ENCODE results near the gene POU3F3. TPM values are rescaled to one million over a fixed set of nuclear protein-coding genes. Genes with fewer than 3 reads are reported as not detected.
A peak's percentile ranks its signal among the peaks of the same experiment; 100 is the strongest.

POU3F3 gene
- total and polyA plus RNA-seq, 10 donors: not detected

GRCh38 chr2:104863468-104864279, 9.8 kb downstream of the POU3F3 start:
- intact Hi-C loops (cut with DNase I; ENCODE audit: low total_unique reads): no loop called here
- H3K4me1 ChIP-seq: peaks cover 0 to 39% (median 17%) of the 10 kb centered on the region in 6 donors
- no peak overlapping the region for H3K27ac ChIP-seq
- DNase-seq: no peak
- 5 to 8% (median 7%) methylated on average over 47 to 60 of the region's 60 CpGs for WGBS, 5 donors
- H3K9me3 ChIP-seq: no peaks in the 10 kb centered on the region
- H3K4me3 ChIP-seq: peak overlapping the region in 1 of 8 donors; percentile 8
- no peaks in the 10 kb centered on the region for H3K36me3 ChIP-seq
- no peak for TF ChIP-seq POLR2AphosphoS5 (IDR thresholded peaks at IDR 0.05)
- peaks cover 25 to 100% (median 99%) of the 10 kb centered on the region in 7 donors for H3K27me3 ChIP-seq (replicated peaks in 1 of 7)

DNA sequence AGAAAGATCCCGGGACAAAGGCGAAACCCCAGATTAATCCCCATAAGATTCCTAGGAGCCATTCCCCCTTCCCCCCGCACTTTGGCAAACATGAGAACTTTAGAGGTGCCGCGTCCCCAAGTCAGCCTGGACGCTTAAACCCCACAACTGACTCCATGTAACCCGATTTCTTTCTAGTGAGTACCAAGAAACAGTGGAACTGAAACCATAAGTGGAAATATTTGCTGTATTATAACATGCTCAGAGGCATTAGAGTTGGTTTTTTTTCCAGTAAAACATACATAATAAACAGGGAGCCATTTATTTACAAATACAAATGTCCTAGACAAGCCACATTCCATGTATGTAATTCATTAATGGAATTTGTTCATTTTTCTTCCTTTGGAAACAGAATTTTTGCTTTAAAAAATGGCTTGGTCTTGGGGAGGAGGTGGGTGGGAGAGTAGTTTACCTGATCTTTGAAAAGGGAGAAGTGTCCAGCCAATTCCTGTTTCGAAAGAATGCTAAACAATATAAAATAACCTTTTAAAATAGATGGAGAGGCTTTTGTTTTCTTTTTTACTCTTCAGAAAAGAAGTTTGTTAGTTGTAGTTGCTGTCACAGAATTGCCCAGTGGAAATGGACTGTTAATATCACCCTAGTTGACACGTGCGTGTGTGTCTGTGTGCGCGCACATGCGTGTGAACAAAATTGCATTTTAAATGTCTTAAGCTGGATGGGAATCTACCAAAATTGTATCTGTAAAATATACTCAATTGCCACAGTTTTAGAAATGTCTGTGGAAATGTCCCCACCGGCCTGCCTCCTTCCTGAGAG, 10.6 kb downstream of the POU3F3 start:
- Histone ChIP-seq H3K9me3 (no peaks in the 10 kb centered on the region), H3K36me3 (no peaks in the 10 kb centered on the region), H3K4me3 (peak overlapping the region in 1 of 8 donors; percentile 8), H3K27me3 (replicated peaks in 1 of 7) (peaks cover 25 to 100% (median 97%) of the 10 kb centered on the region in 7 donors), H3K27ac (no peak overlapping the region), H3K4me1 (peaks cover 0 to 39% (median 17%) of the 10 kb centered on the region in 6 donors)
- WGBS, 5 donors: 13 to 18% (median 15%) methylated on average over 14 of the region's 14 CpGs
- no peak for DNase-seq
- intact Hi-C loops (cut with DNase I; ENCODE audit: low total_unique reads): no loop called here
- TF ChIP-seq POLR2AphosphoS5 (IDR thresholded peaks at IDR 0.05): no peak
- TF ChIP-seq POLR2A (IDR thresholded peaks at IDR 0.05): no peak

- intact Hi-C loops (cut with DNase I; ENCODE audit: low total_unique reads): no loop called here
- Histone ChIP-seq H3K4me3 (no peak overlapping the region), H3K9me3 (no peaks in the 10 kb centered on the region), H3K4me1 (peaks cover 0 to 39% (median 17%) of the 10 kb centered on the region in 6 donors), H3K27ac (no peak overlapping the region), H3K27me3 (replicated peaks in 1 of 7) (peaks cover 25 to 100% (median 97%) of the 10 kb centered on the region in 7 donors), H3K36me3 (no peaks in the 10 kb centered on the region)
- 5 to 11% (median 8%) methylated on average over 2 of the region's 2 CpGs for WGBS, 5 donors
- TF ChIP-seq, protein P1, sequence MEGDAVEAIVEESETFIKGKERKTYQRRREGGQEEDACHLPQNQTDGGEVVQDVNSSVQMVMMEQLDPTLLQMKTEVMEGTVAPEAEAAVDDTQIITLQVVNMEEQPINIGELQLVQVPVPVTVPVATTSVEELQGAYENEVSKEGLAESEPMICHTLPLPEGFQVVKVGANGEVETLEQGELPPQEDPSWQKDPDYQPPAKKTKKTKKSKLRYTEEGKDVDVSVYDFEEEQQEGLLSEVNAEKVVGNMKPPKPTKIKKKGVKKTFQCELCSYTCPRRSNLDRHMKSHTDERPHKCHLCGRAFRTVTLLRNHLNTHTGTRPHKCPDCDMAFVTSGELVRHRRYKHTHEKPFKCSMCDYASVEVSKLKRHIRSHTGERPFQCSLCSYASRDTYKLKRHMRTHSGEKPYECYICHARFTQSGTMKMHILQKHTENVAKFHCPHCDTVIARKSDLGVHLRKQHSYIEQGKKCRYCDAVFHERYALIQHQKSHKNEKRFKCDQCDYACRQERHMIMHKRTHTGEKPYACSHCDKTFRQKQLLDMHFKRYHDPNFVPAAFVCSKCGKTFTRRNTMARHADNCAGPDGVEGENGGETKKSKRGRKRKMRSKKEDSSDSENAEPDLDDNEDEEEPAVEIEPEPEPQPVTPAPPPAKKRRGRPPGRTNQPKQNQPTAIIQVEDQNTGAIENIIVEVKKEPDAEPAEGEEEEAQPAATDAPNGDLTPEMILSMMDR (IDR thresholded peaks at IDR 0.05 in 8 of 11, conservative IDR thresholded peaks at IDR 0.05 in 3 of 11): no peak
- TF ChIP-seq POLR2AphosphoS5 (IDR thresholded peaks at IDR 0.05) (no peak), POLR2A (IDR thresholded peaks at IDR 0.05) (no peak)
- no peak for DNase-seq
Measured at GRCh38 chr2:104865096-104865470, 11.2 kb downstream of the POU3F3 start.

DNA sequence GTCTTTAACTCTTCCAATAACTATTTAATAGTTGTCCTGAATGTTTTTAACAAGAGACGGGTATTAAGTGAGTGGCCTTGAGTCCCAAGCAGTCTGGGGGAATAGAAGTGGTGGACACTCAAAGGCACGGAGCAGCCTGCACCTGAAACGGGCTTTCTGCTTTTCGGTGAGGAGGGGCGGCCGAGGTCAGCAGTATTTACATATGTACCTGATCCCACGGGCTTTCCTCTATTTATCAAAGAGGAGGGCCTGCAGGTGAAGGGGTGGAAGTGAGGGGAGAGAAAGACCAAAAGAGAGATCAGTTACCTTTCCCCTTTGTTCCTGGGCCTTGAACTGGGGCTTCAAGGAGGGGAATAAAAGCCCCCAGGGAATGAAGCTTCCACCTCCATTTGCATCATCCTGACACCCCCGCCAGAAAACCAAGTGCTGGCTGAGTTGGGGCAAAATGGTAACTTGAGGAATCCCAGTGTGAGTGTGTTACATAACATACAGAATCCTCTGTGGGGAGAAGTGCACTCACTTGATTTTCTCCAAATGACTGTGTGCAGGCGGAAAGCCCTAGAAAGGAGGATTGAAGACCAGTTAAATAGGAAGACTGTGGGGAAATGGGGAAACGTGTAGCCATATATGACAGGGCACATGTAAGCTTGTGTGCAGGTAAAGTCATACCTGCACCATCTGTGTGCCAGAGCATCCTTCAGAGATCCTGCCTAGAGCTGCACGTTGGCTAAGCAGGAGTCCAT, 12.4 kb downstream of the POU3F3 start:
- Histone ChIP-seq H3K27ac (no peak overlapping the region), H3K4me1 (peaks cover 0 to 40% (median 17%) of the 10 kb centered on the region in 6 donors), H3K27me3 (replicated peaks in 1 of 7) (peaks cover 25 to 100% (median 99%) of the 10 kb centered on the region in 7 donors), H3K36me3 (no peaks in the 10 kb centered on the region), H3K4me3 (no peak overlapping the region), H3K9me3 (no peaks in the 10 kb centered on the region)
- 9 to 15% (median 11%) methylated on average over 11 of the region's 11 CpGs for WGBS, 5 donors
- intact Hi-C loops (cut with DNase I; ENCODE audit: low total_unique reads): no loop called here
- DNase-seq: no peak
- no peak for TF ChIP-seq POLR2AphosphoS5 (IDR thresholded peaks at IDR 0.05)
- no peak for TF ChIP-seq POLR2A (IDR thresholded peaks at IDR 0.05)
- TF ChIP-seq, protein P1 (IDR thresholded peaks at IDR 0.05 in 8 of 11, conservative IDR thresholded peaks at IDR 0.05 in 3 of 11): no peak

All from spleen (tissue), 11 donors.